Transverse colon (tissue), 3 donors: Measurements from ENCODE around the gene P2RY13.

ENCODE experiments used
- POLR2A ChIP-seq: fragments of 450-650 bp; IDR thresholded peaks from one replicate; pipeline ENCODE4 v1.6.1; 2016; ENCODE audit warnings: antibody characterized with exemption, mild to moderate bottlenecking, moderate library complexity
- TF ChIP-seq, protein P1 (sequence below), 5 experiments: fragments of 200-600 bp in 3 of 5; fragments of 450-650 bp in 2 of 5; sonication (generic) in 3 of 5; IDR thresholded peaks; 1 replicate in 2 of 5; 2 replicates in 3 of 5; pipeline ENCODE4 v1.5.1; 2016 to 2017; ENCODE audit warnings: antibody characterized with exemption in 5 of 5, inconsistent platforms in 3 of 5, mild to moderate bottlenecking in 2 of 5, moderate library complexity in 1 of 5

DNA sequence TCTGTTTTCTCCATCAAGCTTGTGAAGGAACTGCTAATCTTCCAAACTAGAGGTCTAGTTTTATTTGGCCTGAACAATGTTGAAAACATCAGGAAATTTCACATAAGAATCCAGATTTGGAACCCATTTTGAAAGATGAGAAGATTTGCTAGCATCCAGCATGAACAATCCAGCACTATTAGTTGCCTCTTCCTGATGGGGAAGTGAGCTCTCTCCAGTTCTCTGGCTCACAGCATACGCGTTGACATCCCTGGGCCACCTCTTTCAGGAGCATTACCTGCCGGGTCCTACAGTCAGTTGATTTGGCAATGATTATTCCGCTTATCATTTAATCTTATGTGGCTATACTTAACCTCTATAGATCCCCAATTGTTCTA, 23.6 kb downstream of the P2RY13 start:
- no peak for TF ChIP-seq POLR2A
- TF ChIP-seq, protein P1, sequence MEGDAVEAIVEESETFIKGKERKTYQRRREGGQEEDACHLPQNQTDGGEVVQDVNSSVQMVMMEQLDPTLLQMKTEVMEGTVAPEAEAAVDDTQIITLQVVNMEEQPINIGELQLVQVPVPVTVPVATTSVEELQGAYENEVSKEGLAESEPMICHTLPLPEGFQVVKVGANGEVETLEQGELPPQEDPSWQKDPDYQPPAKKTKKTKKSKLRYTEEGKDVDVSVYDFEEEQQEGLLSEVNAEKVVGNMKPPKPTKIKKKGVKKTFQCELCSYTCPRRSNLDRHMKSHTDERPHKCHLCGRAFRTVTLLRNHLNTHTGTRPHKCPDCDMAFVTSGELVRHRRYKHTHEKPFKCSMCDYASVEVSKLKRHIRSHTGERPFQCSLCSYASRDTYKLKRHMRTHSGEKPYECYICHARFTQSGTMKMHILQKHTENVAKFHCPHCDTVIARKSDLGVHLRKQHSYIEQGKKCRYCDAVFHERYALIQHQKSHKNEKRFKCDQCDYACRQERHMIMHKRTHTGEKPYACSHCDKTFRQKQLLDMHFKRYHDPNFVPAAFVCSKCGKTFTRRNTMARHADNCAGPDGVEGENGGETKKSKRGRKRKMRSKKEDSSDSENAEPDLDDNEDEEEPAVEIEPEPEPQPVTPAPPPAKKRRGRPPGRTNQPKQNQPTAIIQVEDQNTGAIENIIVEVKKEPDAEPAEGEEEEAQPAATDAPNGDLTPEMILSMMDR (IDR thresholded peaks at IDR 0.05): no peak
